GM12878 (cell line): Measurements from ENCODE around the gene TNRC6C. TPM values are rescaled to one million over a fixed set of nuclear protein-coding genes. Genes with fewer than 3 reads are reported as not detected.
A peak's percentile ranks its signal among the peaks of the same experiment; 100 is the strongest.

Experiments used
- ATF3 ChIP-seq: IDR thresholded peaks from 2 replicates; pipeline ENCODE4 v1.6.1; 2011; ENCODE audit warnings: low read depth, mild to moderate bottlenecking, low read length, moderate library complexity, borderline replicate concordance; ENCODE audit errors: extremely low read depth
- GATAD2B ChIP-seq: fragments of 450-650 bp; conservative IDR thresholded peaks from 2 replicates; pipeline ENCODE4 v1.6.1; 2017; ENCODE audit warnings: low read depth, mild to moderate bottlenecking, moderate library complexity
- MEF2A ChIP-seq: IDR thresholded peaks from 2 replicates; pipeline ENCODE4 v1.6.1; 2011; ENCODE audit warnings: low read depth, mild to moderate bottlenecking, low read length, moderate library complexity; ENCODE audit not compliant: insufficient read depth
- MEF2B ChIP-seq: fragments of 450-650 bp; IDR thresholded peaks from 2 replicates; pipeline ENCODE4 v1.6.1; 2018; ENCODE audit warnings: mild to moderate bottlenecking, moderate library complexity; ENCODE audit not compliant: partially characterized antibody, poor library complexity, severe bottlenecking
- MLLT1 ChIP-seq: fragments of 450-650 bp; IDR thresholded peaks from 2 replicates; pipeline ENCODE4 v1.6.1; 2016; ENCODE audit warnings: mild to moderate bottlenecking
- NFYA ChIP-seq: IDR thresholded peaks from 2 replicates; pipeline ENCODE4 v1.6.1; 2011; ENCODE audit warnings: low read depth, mild to moderate bottlenecking, low read length, improper control_type of control experiment, borderline replicate concordance
- NR2C1 ChIP-seq: fragments of 450-650 bp; IDR thresholded peaks from 2 replicates; pipeline ENCODE4 v1.6.1; 2017; ENCODE audit warnings: antibody characterized with exemption, mild to moderate bottlenecking, moderate library complexity
- PML ChIP-seq: IDR thresholded peaks from 2 replicates; pipeline ENCODE4 v1.6.1; 2012; ENCODE audit warnings: low read length, inconsistent platforms
- REST ChIP-seq: IDR thresholded peaks from 2 replicates; pipeline ENCODE4 v1.6.1; 2012; ENCODE audit warnings: mild to moderate bottlenecking, low read depth, low read length
- RFX5 ChIP-seq: IDR thresholded peaks from 2 replicates; pipeline ENCODE4 v1.6.1; 2011; ENCODE audit warnings: low read depth, low read length, improper control_type of control experiment
- SPI1 ChIP-seq: IDR thresholded peaks from 2 replicates; pipeline ENCODE4 v1.6.1; 2011; ENCODE audit warnings: low read depth, mild to moderate bottlenecking, low read length, moderate library complexity, borderline replicate concordance; ENCODE audit not compliant: insufficient read depth
- SUZ12 ChIP-seq: fragments of 200-600 bp; sonication (generic); IDR thresholded peaks from one replicate; pipeline ENCODE4 v1.6.1; 2018; ENCODE audit warnings: antibody characterized with exemption, mild to moderate bottlenecking; ENCODE audit not compliant: unreplicated experiment
- ZBTB40 ChIP-seq: fragments of 450-650 bp; IDR thresholded peaks from 2 replicates; pipeline ENCODE4 v1.6.1; 2016; ENCODE audit warnings: mild to moderate bottlenecking, moderate library complexity, borderline replicate concordance
- ZNF687 ChIP-seq: fragments of 450-650 bp; IDR thresholded peaks from 2 replicates; pipeline ENCODE4 v1.6.1; 2017; ENCODE audit warnings: mild to moderate bottlenecking, moderate library complexity
- polyA plus RNA-seq, 11 experiments: library from polyadenylated mRNA; depleted of rRNA in 4 of 11; unstranded in 6 of 11; stranded (reverse) in 5 of 11; fragments of >200 nt; fragmentation: Nextera tagmentation in 4 of 11; fragmentation: Illumina TruSeq in 1 of 11; extraction: Ambion mirVana in 4 of 11; extraction: Trizol in 1 of 11; gene quantifications; 1 replicate in 1 of 11; 2 replicates in 10 of 11; pipeline versions ENCODE4 v1.2.1 to v1.2.3, GENCODE V29; 2011 to 2016; ENCODE audit warnings: inconsistent platforms in 2 of 11, missing spikeins in 2 of 11, low read depth in 1 of 11
- total RNA-seq, 4 experiments: library from RNA; depleted of rRNA in 3 of 4; stranded (reverse); fragments of >200 nt in 3 of 4; fragmentation: Illumina TruSeq in 1 of 4; extraction: Trizol in 1 of 4; gene quantifications; 2 replicates each; pipeline versions ENCODE4 v1.2.1 to v1.2.3, GENCODE V29; 2013 to 2021

Gene TNRC6C
- total and polyA plus RNA-seq, 10 of the 15 experiments (the other 5 are each of a cell fraction or from before 2014, with no cell fraction given): 0.40 to 6.1 (median 0.96) TPM

- TF ChIP-seq ZNF687: peak; percentile 96
- TF ChIP-seq MEF2A: peak; percentile 87
- peak; percentile 73; the same call in 1 of the 2 replicates for TF ChIP-seq RFX5
- peak; percentile 56; the same call in 1 of the 2 replicates for TF ChIP-seq GATAD2B
- TF ChIP-seq MLLT1: peak; percentile 49; the same call in 1 of the 2 replicates
- peak; percentile 52 for TF ChIP-seq SPI1
- TF ChIP-seq ZBTB40: no peak
- no peak for TF ChIP-seq SUZ12
- no peak for TF ChIP-seq NFYA
- peak; percentile 61 for TF ChIP-seq NR2C1
- TF ChIP-seq MEF2B: peak; percentile 91
- no peak for TF ChIP-seq REST
- TF ChIP-seq ATF3: no peak
- TF ChIP-seq PML: peak; percentile 56; the same call in 1 of the 2 replicates
Measured at GRCh38 chr17:78147315-78147998, 189.0 kb downstream of the TNRC6C start (continued).
